Stomach smooth muscle (tissue), 2 donors: ENCODE data around the gene ADGRA3.

Experiments
- H3K27ac ChIP-seq: one replicate; pipeline ENCODE4 v1.7.0; 2013; ENCODE audit warnings: mild to moderate bottlenecking, low read length, inconsistent platforms
- H3K27me3 ChIP-seq, 2 donors: one replicate each; pipeline ENCODE4 v1.7.0; 2013; ENCODE audit warnings: low read length in 2 of 2; ENCODE audit not compliant: insufficient read depth in 2 of 2, control insufficient read depth in 1 of 2
- H3K36me3 ChIP-seq, 2 donors: one replicate each; pipeline ENCODE4 v1.7.0; 2013; ENCODE audit warnings: low read length in 2 of 2; ENCODE audit not compliant: control insufficient read depth in 2 of 2, insufficient read depth in 2 of 2
- H3K4me1 ChIP-seq: one replicate; pipeline ENCODE4 v1.7.0; 2013; ENCODE audit warnings: low read length; ENCODE audit not compliant: control insufficient read depth, insufficient read depth
- H3K4me3 ChIP-seq, 2 donors: one replicate each; pipeline ENCODE4 v1.7.0; 2013; ENCODE audit warnings: low read length in 2 of 2
- H3K9ac ChIP-seq, 2 donors: one replicate each; pipeline ENCODE4 v1.7.0; 2013; ENCODE audit warnings: low read length in 2 of 2, mild to moderate bottlenecking in 1 of 2
- H3K9me3 ChIP-seq, 2 donors: one replicate each; pipeline ENCODE4 v1.7.0; 2013; ENCODE audit warnings: low read length in 2 of 2; ENCODE audit not compliant: control insufficient read depth in 2 of 2
- donor health status: healthy.
- donor health status: Pancreatic carcinoma.

ADGRA3 gene

DNA sequence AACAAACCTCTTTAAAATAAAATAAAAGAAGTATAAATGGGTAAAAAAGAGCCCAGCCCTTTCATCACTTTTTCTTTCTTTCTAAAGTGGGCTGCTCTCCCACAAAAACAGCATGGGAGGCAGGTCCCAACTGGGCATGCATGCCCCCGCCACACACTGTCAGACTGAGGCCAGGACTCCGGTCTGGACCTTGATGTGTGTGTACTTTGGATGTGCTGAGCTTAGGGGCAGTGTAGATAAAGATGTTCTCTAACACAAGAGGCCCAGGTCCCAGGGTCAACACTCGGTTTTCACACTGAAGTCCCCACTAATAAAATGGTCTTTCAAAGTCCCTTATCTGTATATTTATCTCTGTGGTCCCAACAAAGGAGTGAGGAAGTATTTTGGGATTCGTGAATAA is 44.4 kb downstream of the ADGRA3 start:
- Histone ChIP-seq H3K9me3 (no peaks in the 10 kb centered on the region), H3K27me3 (no peaks in the 10 kb centered on the region), H3K27ac (no peak overlapping the region), H3K36me3 (peaks cover 0 to 2% of the 10 kb centered on the region in 2 donors), H3K9ac (no peak overlapping the region), H3K4me1 (no peaks in the 10 kb centered on the region), H3K4me3 (no peak overlapping the region)

DNA sequence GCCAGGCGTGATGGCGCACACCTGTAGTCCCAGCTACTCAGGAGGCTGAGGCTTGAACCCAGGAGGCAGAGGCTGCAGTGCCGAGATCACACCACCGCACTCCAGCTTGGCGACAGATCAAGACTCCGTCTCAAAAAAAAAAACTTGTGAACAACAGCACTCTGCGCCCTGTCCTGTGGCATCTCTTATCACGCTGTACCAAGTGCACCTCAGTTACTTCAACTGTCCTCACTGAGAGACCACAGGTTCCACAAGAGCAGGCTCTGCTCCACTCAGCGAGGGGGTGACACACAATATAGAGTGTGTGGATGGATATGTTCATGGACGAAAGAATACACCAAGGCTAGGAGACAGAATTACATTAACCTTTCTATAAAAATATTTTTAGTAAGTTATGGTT is 49.3 kb downstream of the ADGRA3 start:
- no peak overlapping the region for H3K27ac ChIP-seq
- no peak overlapping the region for H3K4me3 ChIP-seq
- no peaks in the 10 kb centered on the region for H3K9me3 ChIP-seq
- H3K4me1 ChIP-seq, result no peaks in the 10 kb centered on the region
- peaks cover 0 to 2% of the 10 kb centered on the region in 2 donors for H3K36me3 ChIP-seq
- no peak overlapping the region for H3K9ac ChIP-seq
- no peaks in the 10 kb centered on the region for H3K27me3 ChIP-seq

DNA sequence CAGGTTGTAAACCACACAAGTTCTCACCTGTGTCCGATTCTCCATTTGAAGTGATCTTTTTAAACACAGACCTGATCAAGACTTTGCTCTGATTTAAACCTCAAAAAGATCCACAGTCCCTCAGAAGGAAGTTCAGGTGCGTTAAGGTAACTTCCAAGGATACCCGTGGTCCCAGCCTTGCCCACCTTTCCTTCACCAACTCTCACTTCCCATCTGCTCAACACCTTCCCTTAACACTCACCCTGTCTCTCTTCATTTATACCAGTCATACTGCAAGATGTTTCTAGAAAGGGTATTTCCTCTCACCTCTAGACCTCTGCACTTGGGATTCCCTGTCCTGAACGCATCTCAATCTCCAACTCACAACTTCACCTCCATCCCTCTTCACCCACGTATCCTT is 49.9 kb downstream of the ADGRA3 start:
- Histone ChIP-seq H3K4me1 (no peaks in the 10 kb centered on the region), H3K4me3 (no peak overlapping the region), H3K36me3 (peaks cover 0 to 2% of the 10 kb centered on the region in 2 donors), H3K9me3 (no peaks in the 10 kb centered on the region), H3K9ac (no peak overlapping the region), H3K27me3 (no peaks in the 10 kb centered on the region), H3K27ac (no peak overlapping the region)

GRCh38 chr4:22465349-22465748 is 50.5 kb downstream of the ADGRA3 start:
- Histone ChIP-seq H3K4me3 (no peak overlapping the region), H3K4me1 (no peaks in the 10 kb centered on the region), H3K27ac (no peak overlapping the region), H3K9me3 (no peaks in the 10 kb centered on the region), H3K27me3 (no peaks in the 10 kb centered on the region), H3K36me3 (peaks cover 0 to 2% of the 10 kb centered on the region in 2 donors), H3K9ac (no peak overlapping the region)

DNA sequence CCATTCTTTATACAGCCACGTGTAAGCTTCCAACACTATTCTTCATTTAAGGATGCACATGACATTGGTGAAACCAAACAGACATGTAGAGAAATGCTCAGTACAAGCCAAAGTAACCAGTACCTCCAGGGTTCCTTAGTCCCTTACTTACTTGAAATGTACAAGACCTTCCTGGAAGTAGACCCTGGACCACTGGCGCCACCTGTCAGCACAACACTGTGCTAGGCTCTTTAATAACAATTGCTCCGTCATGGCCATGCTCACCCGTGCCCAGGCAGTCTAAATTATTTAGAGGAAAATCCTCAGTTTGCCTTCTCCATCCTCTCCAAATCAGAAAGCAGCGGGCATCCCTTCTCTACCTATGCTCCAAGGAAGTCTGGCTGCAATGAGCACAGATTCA is 52.7 kb downstream of the ADGRA3 start:
- Histone ChIP-seq H3K4me1 (no peaks in the 10 kb centered on the region), H3K9me3 (no peaks in the 10 kb centered on the region), H3K9ac (no peak overlapping the region), H3K27me3 (no peaks in the 10 kb centered on the region), H3K4me3 (no peak overlapping the region), H3K36me3 (peaks cover 0 to 4% of the 10 kb centered on the region in 2 donors), H3K27ac (no peak overlapping the region)

DNA sequence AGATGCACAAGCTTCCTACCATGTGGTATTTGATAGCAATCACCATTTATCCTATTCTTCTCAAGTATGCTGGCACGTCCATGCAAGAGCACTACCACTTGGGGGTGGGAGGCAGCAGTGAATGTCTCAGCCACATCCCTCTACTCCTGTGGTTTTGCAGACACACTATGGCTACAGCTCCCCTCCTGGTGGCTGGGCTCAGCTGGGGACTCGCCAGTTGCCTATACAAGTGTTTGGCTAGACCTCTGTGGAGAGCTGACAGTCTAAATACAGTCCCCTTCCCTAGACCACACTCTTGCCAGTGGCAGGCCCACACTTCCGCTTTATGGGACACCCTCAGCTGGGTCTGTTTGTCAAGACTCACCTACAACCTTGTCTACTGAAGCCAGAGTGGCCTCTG is 53.2 kb downstream of the ADGRA3 start:
- Histone ChIP-seq H3K4me3 (no peak overlapping the region), H3K27me3 (no peaks in the 10 kb centered on the region), H3K27ac (no peak overlapping the region), H3K4me1 (no peaks in the 10 kb centered on the region), H3K36me3 (peaks cover 0 to 3% of the 10 kb centered on the region in 2 donors), H3K9ac (no peak overlapping the region), H3K9me3 (no peaks in the 10 kb centered on the region)

DNA sequence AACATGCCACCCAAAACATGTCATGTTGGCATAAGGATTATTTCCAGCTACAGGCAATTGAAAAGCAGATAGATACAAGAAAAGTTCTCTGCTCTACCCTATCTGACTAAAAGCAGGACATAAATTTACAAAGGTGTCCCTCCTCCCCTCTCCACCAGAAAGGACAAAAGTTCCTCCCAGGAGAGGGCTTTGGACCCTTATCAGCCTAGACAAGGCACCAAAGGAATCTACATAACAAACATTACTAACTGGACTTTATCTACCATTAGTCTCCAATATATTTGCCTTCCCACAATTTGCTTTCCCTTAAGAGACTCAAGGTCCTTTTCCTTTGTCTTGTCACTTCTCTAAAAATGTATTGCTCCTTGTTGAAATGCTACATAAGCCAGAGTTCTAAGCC is 55.6 kb downstream of the ADGRA3 start:
- Histone ChIP-seq H3K4me1 (no peaks in the 10 kb centered on the region), H3K4me3 (no peak overlapping the region), H3K27me3 (no peaks in the 10 kb centered on the region), H3K9me3 (no peaks in the 10 kb centered on the region), H3K36me3 (peaks cover 0 to 3% of the 10 kb centered on the region in 2 donors), H3K9ac (no peak overlapping the region), H3K27ac (no peak overlapping the region)

DNA sequence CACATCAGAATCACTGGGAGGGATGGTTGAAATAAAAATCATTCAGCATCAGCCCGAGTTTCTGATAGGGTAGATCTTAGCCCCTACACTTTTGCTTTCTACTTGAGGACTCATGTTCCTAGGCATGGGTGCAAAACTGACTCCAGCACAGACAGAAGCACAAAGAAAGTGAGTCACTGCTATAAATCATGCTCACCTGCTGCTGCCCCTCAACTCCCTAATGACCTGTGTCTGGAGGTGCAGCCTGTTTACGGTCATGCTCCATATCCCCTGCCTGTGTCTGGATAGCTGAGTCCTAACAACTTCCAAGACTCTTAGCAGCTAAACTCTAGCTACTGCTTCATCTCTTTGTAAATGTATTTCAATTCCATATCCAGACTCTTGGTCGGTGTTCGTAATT is 57.8 kb downstream of the ADGRA3 start:
- Histone ChIP-seq H3K9ac (no peak overlapping the region), H3K36me3 (peaks cover 2 to 3% of the 10 kb centered on the region in 2 donors), H3K9me3 (no peaks in the 10 kb centered on the region), H3K4me1 (no peaks in the 10 kb centered on the region), H3K27ac (no peak overlapping the region), H3K4me3 (no peak overlapping the region), H3K27me3 (no peaks in the 10 kb centered on the region)

GRCh38 chr4:22457348-22457747 is 58.5 kb downstream of the ADGRA3 start:
- H3K27me3 ChIP-seq, result no peaks in the 10 kb centered on the region
- no peak overlapping the region for H3K4me3 ChIP-seq
- H3K27ac ChIP-seq, result no peak overlapping the region
- H3K4me1 ChIP-seq, result no peaks in the 10 kb centered on the region
- H3K9ac ChIP-seq, result no peak overlapping the region
- peaks cover 2 to 3% of the 10 kb centered on the region in 2 donors for H3K36me3 ChIP-seq
- H3K9me3 ChIP-seq, result no peaks in the 10 kb centered on the region

- H3K4me1 ChIP-seq, result no peaks in the 10 kb centered on the region
- no peaks in the 10 kb centered on the region for H3K9me3 ChIP-seq
Observed at GRCh38 chr4:22456291-22456690, 59.6 kb downstream of the ADGRA3 start.

GRCh38 chr4:22454955-22455354 is 60.9 kb downstream of the ADGRA3 start:
- no peak overlapping the region for H3K9ac ChIP-seq
- no peak overlapping the region for H3K4me3 ChIP-seq

More at GRCh38 chr4:22456291-22456690, 59.6 kb downstream of the ADGRA3 start:
- Histone ChIP-seq H3K9ac (no peak overlapping the region), H3K27ac (no peak overlapping the region), H3K27me3 (no peaks in the 10 kb centered on the region), H3K4me3 (no peak overlapping the region), H3K36me3 (peaks cover 3 to 6% of the 10 kb centered on the region in 2 donors)

More at GRCh38 chr4:22454955-22455354, 60.9 kb downstream of the ADGRA3 start:
- peaks cover 1 to 6% of the 10 kb centered on the region in 2 donors for H3K36me3 ChIP-seq
- H3K27ac ChIP-seq, result no peak overlapping the region
- H3K9me3 ChIP-seq, result no peaks in the 10 kb centered on the region
- H3K4me1 ChIP-seq, result no peaks in the 10 kb centered on the region
- no peaks in the 10 kb centered on the region for H3K27me3 ChIP-seq
